HepG2 (cell line): ENCODE measurements around the gene USP35. TPM values are rescaled to one million over a fixed set of nuclear protein-coding genes. Genes with fewer than 3 reads are reported as not detected.

Experiments
- BRD4 ChIP-seq: sonication (generic); formaldehyde crosslinking; IDR thresholded peaks from 2 replicates; pipeline ENCODE4 v1.4.0; 2020; ENCODE audit warnings: missing genetic modification reagents
- CEBPB ChIP-seq: IDR thresholded peaks from 2 replicates; pipeline ENCODE4 v1.6.1; 2011; ENCODE audit warnings: low read depth, low read length, improper control_type of control experiment, borderline replicate concordance
- FLYWCH1 ChIP-seq: sonication (generic); formaldehyde crosslinking; IDR thresholded peaks from 2 replicates; pipeline ENCODE4 v1.8.1; 2023; ENCODE audit warnings: mild to moderate bottlenecking, missing genetic modification reagents
- FOXJ3 ChIP-seq: sonication (generic); formaldehyde crosslinking; IDR thresholded peaks from 2 replicates; pipeline ENCODE4 v1.4.0; 2020; ENCODE audit warnings: missing genetic modification reagents, mild to moderate bottlenecking, borderline replicate concordance
- FOXO1 ChIP-seq: sonication (generic); formaldehyde crosslinking; IDR thresholded peaks from 2 replicates; pipeline ENCODE4 v1.4.0; 2020; ENCODE audit warnings: missing genetic modification reagents
- HCFC1 ChIP-seq: fragments of 150-350 bp; IDR thresholded peaks from 2 replicates; pipeline ENCODE4 v1.6.1; 2014; ENCODE audit warnings: low read depth, low read length
- KAT8 ChIP-seq: IDR thresholded peaks from 2 replicates; pipeline ENCODE4 v1.6.1; 2016; ENCODE audit warnings: missing genetic modification reagents, missing compliant biosample characterization
- MAFG ChIP-seq: sonication (generic); formaldehyde crosslinking; IDR thresholded peaks from 2 replicates; pipeline ENCODE4 v1.5.1; 2020; ENCODE audit warnings: mild to moderate bottlenecking, missing genetic modification reagents
- NBN ChIP-seq: fragments of 450-650 bp; conservative IDR thresholded peaks from 2 replicates; pipeline ENCODE4 v1.6.1; 2017
- NCOR1 ChIP-seq: fragments of 200-600 bp; sonication (generic); IDR thresholded peaks from 2 replicates; pipeline ENCODE4 v1.7.0; 2017; ENCODE audit warnings: antibody characterized with exemption, low read length, borderline replicate concordance
- NFYC ChIP-seq: IDR thresholded peaks from 2 replicates; pipeline ENCODE4 v1.6.1; 2016; ENCODE audit warnings: missing genetic modification reagents, missing compliant biosample characterization
- PHF5A ChIP-seq: IDR thresholded peaks from one replicate; pipeline ENCODE4 v1.6.1; 2018; ENCODE audit warnings: low read depth, missing genetic modification reagents; ENCODE audit not compliant: unreplicated experiment
- PTBP1 ChIP-seq: fragments of 200-400 bp; formaldehyde crosslinking; IDR thresholded peaks from 2 replicates; pipeline ENCODE4 v1.6.1; 2018; ENCODE audit warnings: low read length, low read depth; ENCODE audit not compliant: poor library complexity, severe bottlenecking
- SP5 ChIP-seq: IDR thresholded peaks from 2 replicates; pipeline ENCODE4 v1.6.1; 2016; ENCODE audit warnings: low read depth, borderline replicate concordance
- TAF1 ChIP-seq: sonication (generic); formaldehyde crosslinking; IDR thresholded peaks from 2 replicates; pipeline ENCODE4 v1.4.0; 2020; ENCODE audit warnings: missing genetic modification reagents
- ZFP37 ChIP-seq: sonication (generic); formaldehyde crosslinking; IDR thresholded peaks from 2 replicates; pipeline ENCODE4 v1.4.0; 2020; ENCODE audit warnings: missing genetic modification reagents, borderline replicate concordance
- ZNF20 ChIP-seq: sonication (generic); formaldehyde crosslinking; IDR thresholded peaks from 2 replicates; pipeline ENCODE4 v1.4.0; 2020; ENCODE audit warnings: mild to moderate bottlenecking, moderate library complexity, missing genetic modification reagents
- ZNF605 ChIP-seq: sonication (generic); formaldehyde crosslinking; IDR thresholded peaks from 2 replicates; pipeline ENCODE4 v1.8.0; 2022; ENCODE audit warnings: mild to moderate bottlenecking, missing genetic modification reagents
- ZNF724P ChIP-seq: sonication (generic); formaldehyde crosslinking; IDR thresholded peaks from 2 replicates; pipeline ENCODE4 v1.8.0; 2022; ENCODE audit warnings: missing genetic modification reagents, borderline replicate concordance
- ZNF775 ChIP-seq: sonication (generic); formaldehyde crosslinking; IDR thresholded peaks from 2 replicates; pipeline ENCODE4 v1.4.0; 2020; ENCODE audit warnings: missing genetic modification reagents, mild to moderate bottlenecking, moderate library complexity, borderline replicate concordance
- ZNF879 ChIP-seq: sonication (generic); formaldehyde crosslinking; IDR thresholded peaks from 2 replicates; pipeline ENCODE4 v1.8.1; 2023; ENCODE audit warnings: missing genetic modification reagents
- polyA plus RNA-seq, 8 experiments: library from polyadenylated mRNA; depleted of rRNA in 3 of 8; stranded (reverse) in 7 of 8; unstranded in 1 of 8; fragments of >200 nt; fragmentation: Illumina TruSeq in 4 of 8; extraction: Trizol in 4 of 8; gene quantifications; 2 replicates each; pipeline versions ENCODE4 v1.2.1 to v1.2.3, GENCODE V29; 2011 to 2016; ENCODE audit warnings: low read depth in 4 of 8, missing spikeins in 1 of 8, mixed read lengths in 1 of 8; ENCODE audit not compliant: insufficient read depth in 1 of 8
- total RNA-seq, 5 experiments: library from RNA; depleted of rRNA; stranded (reverse); fragments of >200 nt; fragmentation: Illumina TruSeq; extraction: Trizol; gene quantifications; 2 replicates each; pipeline ENCODE4 v1.2.3, GENCODE V29; 2016; ENCODE audit warnings: low read depth in 1 of 5
- TF ChIP-seq, protein P1 (sequence below): sonication (generic); formaldehyde crosslinking; IDR thresholded peaks from 2 replicates; pipeline ENCODE4 v1.4.0; 2020; ENCODE audit warnings: mild to moderate bottlenecking, missing genetic modification reagents
- TF ChIP-seq, protein P2 (sequence below): sonication (generic); formaldehyde crosslinking; IDR thresholded peaks from 2 replicates; pipeline ENCODE4 v1.8.1; 2023; ENCODE audit warnings: mild to moderate bottlenecking, missing genetic modification reagents
- TF ChIP-seq, protein P3 (sequence below): sonication (generic); formaldehyde crosslinking; IDR thresholded peaks from 2 replicates; pipeline ENCODE4 v1.5.1; 2020; ENCODE audit warnings: missing genetic modification reagents, mild to moderate bottlenecking, borderline replicate concordance
- TF ChIP-seq, protein P4 (sequence below): sonication (generic); formaldehyde crosslinking; IDR thresholded peaks from 2 replicates; pipeline ENCODE4 v1.5.0; 2020; ENCODE audit warnings: mild to moderate bottlenecking, low read depth, missing genetic modification reagents, borderline replicate concordance

USP35 gene
- total and polyA plus RNA-seq, 2 of the 13 experiments (the other 11 are each of a cell fraction or from before 2014, with no cell fraction given), result 4.6 to 7.7 TPM

DNA sequence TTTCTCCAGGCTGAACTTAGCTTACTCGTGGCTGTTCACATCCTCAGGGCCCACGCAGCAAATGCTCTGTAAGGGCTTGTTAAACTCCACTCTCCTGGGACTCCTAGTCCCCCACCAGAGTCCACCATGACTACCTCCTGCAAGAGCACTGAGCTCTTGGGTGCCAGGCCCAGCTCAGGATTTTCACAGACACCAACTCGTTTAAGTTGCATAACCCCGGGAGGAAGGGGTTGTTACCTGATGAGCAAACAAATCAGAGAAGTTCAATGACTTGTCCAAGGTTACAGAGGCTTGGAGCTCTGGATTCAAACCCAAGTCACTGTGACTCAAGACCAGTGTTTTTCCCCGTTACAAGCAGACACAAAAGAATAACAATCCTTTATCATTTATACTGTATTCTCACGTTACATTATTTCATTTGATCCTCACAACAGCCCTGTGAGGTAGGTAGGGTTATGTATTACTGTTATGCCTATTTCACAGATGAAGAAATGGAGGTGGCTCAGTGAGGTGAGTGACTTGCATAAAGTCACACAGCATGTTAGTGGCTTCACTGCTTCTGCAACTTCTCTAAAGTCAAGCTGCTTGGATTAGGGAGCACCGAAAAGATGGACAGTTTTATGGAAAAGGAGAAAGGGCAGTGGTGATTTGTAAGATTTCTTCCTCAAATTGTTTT lies 17.7 kb upstream of the USP35 start (continued):
- TF ChIP-seq, protein P1, sequence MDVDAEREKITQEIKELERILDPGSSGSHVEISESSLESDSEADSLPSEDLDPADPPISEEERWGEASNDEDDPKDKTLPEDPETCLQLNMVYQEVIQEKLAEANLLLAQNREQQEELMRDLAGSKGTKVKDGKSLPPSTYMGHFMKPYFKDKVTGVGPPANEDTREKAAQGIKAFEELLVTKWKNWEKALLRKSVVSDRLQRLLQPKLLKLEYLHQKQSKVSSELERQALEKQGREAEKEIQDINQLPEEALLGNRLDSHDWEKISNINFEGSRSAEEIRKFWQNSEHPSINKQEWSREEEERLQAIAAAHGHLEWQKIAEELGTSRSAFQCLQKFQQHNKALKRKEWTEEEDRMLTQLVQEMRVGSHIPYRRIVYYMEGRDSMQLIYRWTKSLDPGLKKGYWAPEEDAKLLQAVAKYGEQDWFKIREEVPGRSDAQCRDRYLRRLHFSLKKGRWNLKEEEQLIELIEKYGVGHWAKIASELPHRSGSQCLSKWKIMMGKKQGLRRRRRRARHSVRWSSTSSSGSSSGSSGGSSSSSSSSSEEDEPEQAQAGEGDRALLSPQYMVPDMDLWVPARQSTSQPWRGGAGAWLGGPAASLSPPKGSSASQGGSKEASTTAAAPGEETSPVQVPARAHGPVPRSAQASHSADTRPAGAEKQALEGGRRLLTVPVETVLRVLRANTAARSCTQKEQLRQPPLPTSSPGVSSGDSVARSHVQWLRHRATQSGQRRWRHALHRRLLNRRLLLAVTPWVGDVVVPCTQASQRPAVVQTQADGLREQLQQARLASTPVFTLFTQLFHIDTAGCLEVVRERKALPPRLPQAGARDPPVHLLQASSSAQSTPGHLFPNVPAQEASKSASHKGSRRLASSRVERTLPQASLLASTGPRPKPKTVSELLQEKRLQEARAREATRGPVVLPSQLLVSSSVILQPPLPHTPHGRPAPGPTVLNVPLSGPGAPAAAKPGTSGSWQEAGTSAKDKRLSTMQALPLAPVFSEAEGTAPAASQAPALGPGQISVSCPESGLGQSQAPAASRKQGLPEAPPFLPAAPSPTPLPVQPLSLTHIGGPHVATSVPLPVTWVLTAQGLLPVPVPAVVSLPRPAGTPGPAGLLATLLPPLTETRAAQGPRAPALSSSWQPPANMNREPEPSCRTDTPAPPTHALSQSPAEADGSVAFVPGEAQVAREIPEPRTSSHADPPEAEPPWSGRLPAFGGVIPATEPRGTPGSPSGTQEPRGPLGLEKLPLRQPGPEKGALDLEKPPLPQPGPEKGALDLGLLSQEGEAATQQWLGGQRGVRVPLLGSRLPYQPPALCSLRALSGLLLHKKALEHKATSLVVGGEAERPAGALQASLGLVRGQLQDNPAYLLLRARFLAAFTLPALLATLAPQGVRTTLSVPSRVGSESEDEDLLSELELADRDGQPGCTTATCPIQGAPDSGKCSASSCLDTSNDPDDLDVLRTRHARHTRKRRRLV, result no peak
- no peak for TF ChIP-seq PHF5A (CRISPR knock-in tag)
- no peak for TF ChIP-seq TAF1 (CRISPR knock-in tag)
- no peak for TF ChIP-seq BRD4 (CRISPR knock-in tag)
- TF ChIP-seq PTBP1, result no peak
- no peak for TF ChIP-seq ZNF724P (CRISPR knock-in tag)
- no peak for TF ChIP-seq ZNF20 (CRISPR knock-in tag)
- TF ChIP-seq CEBPB, result peak; percentile 86; the same call in 1 of the 2 replicates
- no peak for TF ChIP-seq MAFG (CRISPR knock-in tag)
- TF ChIP-seq NFYC (CRISPR knock-in tag), result no peak
- TF ChIP-seq, protein P2, sequence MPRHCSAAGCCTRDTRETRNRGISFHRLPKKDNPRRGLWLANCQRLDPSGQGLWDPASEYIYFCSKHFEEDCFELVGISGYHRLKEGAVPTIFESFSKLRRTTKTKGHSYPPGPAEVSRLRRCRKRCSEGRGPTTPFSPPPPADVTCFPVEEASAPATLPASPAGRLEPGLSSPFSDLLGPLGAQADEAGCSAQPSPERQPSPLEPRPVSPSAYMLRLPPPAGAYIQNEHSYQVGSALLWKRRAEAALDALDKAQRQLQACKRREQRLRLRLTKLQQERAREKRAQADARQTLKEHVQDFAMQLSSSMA, result no peak
- peak; percentile 65 for TF ChIP-seq KAT8
- TF ChIP-seq ZFP37, result no peak
- TF ChIP-seq NBN, result no peak
- 0 out of 2 replicates have a peak, but pooled peaks have one; percentile 29 for TF ChIP-seq FOXO1 (CRISPR knock-in tag)
- TF ChIP-seq ZNF605 (CRISPR knock-in tag), result no peak
- TF ChIP-seq, protein P3, sequence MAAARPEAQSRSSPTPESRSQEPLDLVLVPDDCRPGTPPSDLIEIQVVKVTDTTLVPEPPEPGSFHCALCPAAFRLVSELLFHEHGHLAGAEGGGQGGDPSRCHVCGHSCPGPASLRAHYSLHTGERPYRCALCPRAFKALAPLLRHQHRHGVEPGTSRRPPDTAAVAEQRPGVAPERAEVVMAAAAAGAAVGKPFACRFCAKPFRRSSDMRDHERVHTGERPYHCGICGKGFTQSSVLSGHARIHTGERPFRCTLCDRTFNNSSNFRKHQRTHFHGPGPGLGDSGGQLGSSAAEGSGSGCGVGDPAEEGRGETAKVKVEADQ (CRISPR knock-in tag), result no peak
- TF ChIP-seq FOXJ3, result 0 out of 2 replicates have a peak, but pooled peaks have one; percentile 67
- TF ChIP-seq, protein P4, sequence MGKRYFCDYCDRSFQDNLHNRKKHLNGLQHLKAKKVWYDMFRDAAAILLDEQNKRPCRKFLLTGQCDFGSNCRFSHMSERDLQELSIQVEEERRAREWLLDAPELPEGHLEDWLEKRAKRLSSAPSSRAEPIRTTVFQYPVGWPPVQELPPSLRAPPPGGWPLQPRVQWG (CRISPR knock-in tag), result no peak
- TF ChIP-seq FLYWCH1 (CRISPR knock-in tag), result no peak
- TF ChIP-seq ZNF775 (CRISPR knock-in tag), result no peak
- no peak for TF ChIP-seq SP5
- no peak for TF ChIP-seq ZNF879
- no peak for TF ChIP-seq HCFC1
- no peak; the same call in 1 of the 2 replicates for TF ChIP-seq NCOR1
